Endothelial cell of umbilical vein (primary cell): Measurements from ENCODE around the gene GABRQ.

Experiments used
- CTCF ChIP-seq, 2 donors: IDR thresholded peaks; 1 replicate in 1 of 2; 2 replicates in 1 of 2; pipeline ENCODE4 v1.5.1; 2011; ENCODE audit warnings: low read length in 2 of 2, mild to moderate bottlenecking in 2 of 2, moderate library complexity in 2 of 2, control low read depth in 1 of 2, inconsistent platforms in 1 of 2, low read depth in 1 of 2; ENCODE audit not compliant: insufficient read depth in 1 of 2; ENCODE audit errors: extremely low read depth in 1 of 2
- EZH2 ChIP-seq: IDR thresholded peaks from 2 replicates; pipeline ENCODE4 v1.6.1; 2012; ENCODE audit warnings: borderline replicate concordance, low read depth, mild to moderate bottlenecking, moderate library complexity, low read length, inconsistent platforms; ENCODE audit not compliant: severe bottlenecking
- FOS ChIP-seq: IDR thresholded peaks from 2 replicates; pipeline ENCODE4 v1.6.1; 2011; ENCODE audit warnings: mild to moderate bottlenecking, low read length, moderate library complexity, borderline replicate concordance; ENCODE audit not compliant: insufficient read depth
- GATA2 ChIP-seq: IDR thresholded peaks from 2 replicates; pipeline ENCODE4 v1.7.0; 2011; ENCODE audit warnings: low read depth, mild to moderate bottlenecking, moderate library complexity, mixed read lengths, low read length; ENCODE audit not compliant: insufficient read length, insufficient read depth
- JUN ChIP-seq: IDR thresholded peaks from 2 replicates; pipeline ENCODE4 v1.6.1; 2011; ENCODE audit warnings: borderline replicate concordance, low read depth; ENCODE audit not compliant: insufficient read length, insufficient read depth
- MAX ChIP-seq: IDR thresholded peaks from 2 replicates; pipeline ENCODE4 v1.6.1; 2011; ENCODE audit not compliant: insufficient read depth, insufficient read length
- POLR2A ChIP-seq: IDR thresholded peaks from 2 replicates; pipeline ENCODE4 v1.6.1; 2012; ENCODE audit warnings: low read depth, mild to moderate bottlenecking, control low read depth, low read length
- POLR2AphosphoS5 ChIP-seq: IDR thresholded peaks from 2 replicates; pipeline ENCODE4 v1.6.1; 2012; ENCODE audit warnings: low read depth, mild to moderate bottlenecking, control low read depth, low read length, moderate library complexity; ENCODE audit not compliant: insufficient read depth

GRCh38 chrX:152639426-152639825, 1.7 kb downstream of the GABRQ start:
- TF ChIP-seq CTCF (IDR thresholded peaks at IDR 0.05; ENCODE audit: extremely low read depth in 1 of 2, insufficient read depth in 1 of 2, low read depth in 1 of 2, low read length in 2 of 2): no peak
- no peak for TF ChIP-seq POLR2A
- TF ChIP-seq EZH2: no peak
- TF ChIP-seq MAX: no peak
- TF ChIP-seq JUN: no peak
- TF ChIP-seq GATA2: no peak
- TF ChIP-seq POLR2AphosphoS5: no peak
- TF ChIP-seq FOS: no peak
